ENCODE results near the gene FRMPD4. TPM values are rescaled to one million over a fixed set of nuclear protein-coding genes. Genes with fewer than 3 reads are reported as not detected.

The FRMPD4 gene
- polyA plus RNA-seq, 3 donors, result 0.07 to 0.15 (median 0.14) TPM

GRCh38 chrX:12423346-12423745 lies 285.1 kb downstream of the FRMPD4 start:
- DNase-seq (ENCODE audit: low read depth in 3 of 3, low spot score in 2 of 3), result no peak

GRCh38 chrX:12425496-12425895 lies 287.2 kb downstream of the FRMPD4 start:
- DNase-seq (ENCODE audit: low read depth in 3 of 3, low spot score in 2 of 3), result no peak

- no peak for DNase-seq (ENCODE audit: low read depth in 3 of 3, low spot score in 2 of 3)
Measured at GRCh38 chrX:12426420-12426819, 288.1 kb downstream of the FRMPD4 start.

GRCh38 chrX:12434493-12434892 lies 296.2 kb downstream of the FRMPD4 start:
- no peak for DNase-seq (ENCODE audit: low read depth in 3 of 3, low spot score in 2 of 3)

GRCh38 chrX:12439416-12439815 lies 301.1 kb downstream of the FRMPD4 start:
- no peak for DNase-seq (ENCODE audit: low read depth in 3 of 3, low spot score in 2 of 3)

GRCh38 chrX:12440246-12440645 lies 302.0 kb downstream of the FRMPD4 start:
- DNase-seq (ENCODE audit: low read depth in 3 of 3, low spot score in 2 of 3), result no peak

- DNase-seq (ENCODE audit: low read depth in 3 of 3, low spot score in 2 of 3), result no peak
Measured at GRCh38 chrX:12441381-12442128, 303.3 kb downstream of the FRMPD4 start.

- no peak for DNase-seq (ENCODE audit: low read depth in 3 of 3, low spot score in 2 of 3)
Measured at GRCh38 chrX:12443534-12444098, 305.3 kb downstream of the FRMPD4 start.

GRCh38 chrX:12446342-12447075 lies 308.2 kb downstream of the FRMPD4 start:
- no peak for DNase-seq (ENCODE audit: low read depth in 3 of 3, low spot score in 2 of 3)

- no peak for DNase-seq (ENCODE audit: low read depth in 3 of 3, low spot score in 2 of 3)
Measured at GRCh38 chrX:12447448-12448064, 309.3 kb downstream of the FRMPD4 start.

- no peak for DNase-seq (ENCODE audit: low read depth in 3 of 3, low spot score in 2 of 3)
Measured at GRCh38 chrX:12452268-12452667, 314.0 kb downstream of the FRMPD4 start.

GRCh38 chrX:12460929-12461328 lies 322.7 kb downstream of the FRMPD4 start:
- no peak for DNase-seq (ENCODE audit: low read depth in 3 of 3, low spot score in 2 of 3)

- no peak for DNase-seq (ENCODE audit: low read depth in 3 of 3, low spot score in 2 of 3)
Measured at GRCh38 chrX:12463052-12463451, 324.8 kb downstream of the FRMPD4 start.

- DNase-seq (ENCODE audit: low read depth in 3 of 3, low spot score in 2 of 3), result no peak
Measured at GRCh38 chrX:12463873-12464272, 325.6 kb downstream of the FRMPD4 start.

GRCh38 chrX:12467321-12467720 lies 329.0 kb downstream of the FRMPD4 start:
- no peak for DNase-seq (ENCODE audit: low read depth in 3 of 3, low spot score in 2 of 3)

GRCh38 chrX:12469296-12469695 lies 331.0 kb downstream of the FRMPD4 start:
- no peak for DNase-seq (ENCODE audit: low read depth in 3 of 3, low spot score in 2 of 3)

GRCh38 chrX:12471061-12471460 lies 332.8 kb downstream of the FRMPD4 start:
- no peak for DNase-seq (ENCODE audit: low read depth in 3 of 3, low spot score in 2 of 3)

GRCh38 chrX:12480956-12481355 lies 342.7 kb downstream of the FRMPD4 start:
- DNase-seq (ENCODE audit: low read depth in 3 of 3, low spot score in 2 of 3), result no peak

GRCh38 chrX:12488220-12488619 lies 349.9 kb downstream of the FRMPD4 start:
- no peak for DNase-seq (ENCODE audit: low read depth in 3 of 3, low spot score in 2 of 3)

- DNase-seq (ENCODE audit: low read depth in 3 of 3, low spot score in 2 of 3), result no peak
Measured at GRCh38 chrX:12488771-12489170, 350.5 kb downstream of the FRMPD4 start.

GRCh38 chrX:12489341-12489740 lies 351.1 kb downstream of the FRMPD4 start:
- DNase-seq (ENCODE audit: low read depth in 3 of 3, low spot score in 2 of 3), result no peak
